SJSA1 (cell line): ENCODE data around the gene TMEM163. TPM values are rescaled to one million over a fixed set of nuclear protein-coding genes. Genes with fewer than 3 reads are reported as not detected.

Experiments
- DNase-seq, 2 experiments: peaks; one replicate each; pipeline ENCODE4 v3.0.0-alpha.2; 2015 to 2020; ENCODE audit warnings: low spot score in 2 of 2, low read depth in 1 of 2
- H3K27ac ChIP-seq: fragments of 250-450 bp; sonication (Bioruptor Pico); 2 replicates; pipeline ENCODE4 v1.5.1; 2020; ENCODE audit warnings: mild to moderate bottlenecking, moderate library complexity
- H3K27me3 ChIP-seq: fragments of 250-450 bp; sonication (Bioruptor Pico); replicated peaks from 2 replicates; pipeline ENCODE4 v1.5.1; 2020; ENCODE audit warnings: mild to moderate bottlenecking, moderate library complexity
- H3K36me3 ChIP-seq: fragments of 250-450 bp; sonication (Bioruptor Pico); 2 replicates; pipeline ENCODE4 v1.5.1; 2020; ENCODE audit warnings: mild to moderate bottlenecking
- H3K4me1 ChIP-seq: fragments of 250-450 bp; sonication (Bioruptor Pico); replicated peaks from 2 replicates; pipeline ENCODE4 v1.6.1; 2021; ENCODE audit warnings: mild to moderate bottlenecking
- H3K4me3 ChIP-seq: fragments of 250-450 bp; sonication (Bioruptor Pico); 2 replicates; pipeline ENCODE4 v1.5.1; 2020; ENCODE audit warnings: mild to moderate bottlenecking
- H3K9me3 ChIP-seq: fragments of 250-450 bp; sonication (Bioruptor Pico); replicated peaks from 2 replicates; pipeline ENCODE4 v1.5.1; 2020; ENCODE audit warnings: mild to moderate bottlenecking
- total RNA-seq: library from RNA; depleted of rRNA; stranded (reverse); fragments of >200 nt; shearing (Covaris generic); gene quantifications from 2 replicates; pipeline ENCODE4 v1.2.3, GENCODE V29; 2014

The TMEM163 gene
- total RNA-seq, 1 experiment from 2014 or later: not detected

GRCh38 chr2:134465228-134466105, 253.3 kb downstream of the TMEM163 start:
- no peaks in the 10 kb centered on the region for H3K9me3 ChIP-seq
- DNase-seq: peak in 1 of 2 experiments; percentile 6
- no peak overlapping the region for H3K4me3 ChIP-seq
- no peak overlapping the region for H3K27ac ChIP-seq
- H3K36me3 ChIP-seq: no peaks in the 10 kb centered on the region
- no peaks in the 10 kb centered on the region for H3K4me1 ChIP-seq
- H3K27me3 ChIP-seq: no peaks in the 10 kb centered on the region

GRCh38 chr2:134463699-134464022, 255.1 kb downstream of the TMEM163 start:
- H3K4me3 ChIP-seq: no peak overlapping the region
- H3K27ac ChIP-seq: no peak overlapping the region
- H3K4me1 ChIP-seq: no peaks in the 10 kb centered on the region
- H3K9me3 ChIP-seq: no peaks in the 10 kb centered on the region
- peak in 1 of 2 experiments; percentile 16 for DNase-seq
- no peaks in the 10 kb centered on the region for H3K27me3 ChIP-seq
- H3K36me3 ChIP-seq: no peaks in the 10 kb centered on the region

GRCh38 chr2:134462791-134463698, 255.8 kb downstream of the TMEM163 start:
- H3K4me1 ChIP-seq: no peaks in the 10 kb centered on the region
- DNase-seq: peak in 1 of 2 experiments; percentile 30
- no peaks in the 10 kb centered on the region for H3K36me3 ChIP-seq
- no peaks in the 10 kb centered on the region for H3K27me3 ChIP-seq
- no peak overlapping the region for H3K4me3 ChIP-seq
- H3K9me3 ChIP-seq: no peaks in the 10 kb centered on the region
- no peak overlapping the region for H3K27ac ChIP-seq

- H3K36me3 ChIP-seq: no peaks in the 10 kb centered on the region
- no peaks in the 10 kb centered on the region for H3K4me1 ChIP-seq
- DNase-seq: peak in 1 of 2 experiments; percentile 31
- H3K9me3 ChIP-seq: no peaks in the 10 kb centered on the region
- no peaks in the 10 kb centered on the region for H3K27me3 ChIP-seq
- no peak overlapping the region for H3K27ac ChIP-seq
- no peak overlapping the region for H3K4me3 ChIP-seq
Measured at GRCh38 chr2:134462275-134462674, 256.5 kb downstream of the TMEM163 start.

- no peaks in the 10 kb centered on the region for H3K36me3 ChIP-seq
- H3K27me3 ChIP-seq: no peaks in the 10 kb centered on the region
- H3K4me3 ChIP-seq: no peak overlapping the region
- peak in 1 of 2 experiments; percentile 4 for DNase-seq
- no peaks in the 10 kb centered on the region for H3K4me1 ChIP-seq
- no peaks in the 10 kb centered on the region for H3K9me3 ChIP-seq
- H3K27ac ChIP-seq: no peak overlapping the region
Measured at GRCh38 chr2:134461511-134461910, 257.3 kb downstream of the TMEM163 start.

GRCh38 chr2:134460583-134460998, 258.2 kb downstream of the TMEM163 start:
- no peaks in the 10 kb centered on the region for H3K9me3 ChIP-seq
- DNase-seq: no peak
- H3K36me3 ChIP-seq: no peaks in the 10 kb centered on the region
- H3K27me3 ChIP-seq: no peaks in the 10 kb centered on the region
- H3K4me1 ChIP-seq: no peaks in the 10 kb centered on the region
- H3K27ac ChIP-seq: no peak overlapping the region
- H3K4me3 ChIP-seq: no peak overlapping the region

- no peaks in the 10 kb centered on the region for H3K9me3 ChIP-seq
- H3K27ac ChIP-seq: no peak overlapping the region
- H3K4me3 ChIP-seq: no peak overlapping the region
- H3K27me3 ChIP-seq: no peaks in the 10 kb centered on the region
- no peak for DNase-seq
- no peaks in the 10 kb centered on the region for H3K4me1 ChIP-seq
- H3K36me3 ChIP-seq: no peaks in the 10 kb centered on the region
Measured at GRCh38 chr2:134459706-134460406, 258.9 kb downstream of the TMEM163 start.

- H3K9me3 ChIP-seq: no peaks in the 10 kb centered on the region
- no peaks in the 10 kb centered on the region for H3K4me1 ChIP-seq
- no peaks in the 10 kb centered on the region for H3K27me3 ChIP-seq
- no peak overlapping the region for H3K27ac ChIP-seq
- DNase-seq: no peak
- H3K36me3 ChIP-seq: no peaks in the 10 kb centered on the region
- H3K4me3 ChIP-seq: no peak overlapping the region
Measured at GRCh38 chr2:134458950-134459349, 259.9 kb downstream of the TMEM163 start.

GRCh38 chr2:134458473-134458853, 260.3 kb downstream of the TMEM163 start:
- Histone ChIP-seq H3K36me3 (no peaks in the 10 kb centered on the region), H3K27me3 (no peaks in the 10 kb centered on the region), H3K4me1 (no peaks in the 10 kb centered on the region), H3K9me3 (no peaks in the 10 kb centered on the region), H3K4me3 (no peak overlapping the region), H3K27ac (no peak overlapping the region)
- DNase-seq: no peak

- Histone ChIP-seq H3K27me3 (no peaks in the 10 kb centered on the region), H3K9me3 (no peaks in the 10 kb centered on the region), H3K27ac (no peak overlapping the region), H3K4me1 (no peaks in the 10 kb centered on the region), H3K4me3 (no peak overlapping the region), H3K36me3 (no peaks in the 10 kb centered on the region)
- no peak for DNase-seq
Measured at GRCh38 chr2:134457765-134458472, 260.9 kb downstream of the TMEM163 start.

GRCh38 chr2:134457353-134457752, 261.4 kb downstream of the TMEM163 start:
- no peak for DNase-seq
- no peak overlapping the region for H3K4me3 ChIP-seq
- no peaks in the 10 kb centered on the region for H3K36me3 ChIP-seq
- no peaks in the 10 kb centered on the region for H3K9me3 ChIP-seq
- no peaks in the 10 kb centered on the region for H3K4me1 ChIP-seq
- no peak overlapping the region for H3K27ac ChIP-seq
- H3K27me3 ChIP-seq: no peaks in the 10 kb centered on the region

- Histone ChIP-seq H3K4me3 (no peak overlapping the region), H3K4me1 (no peaks in the 10 kb centered on the region), H3K9me3 (no peaks in the 10 kb centered on the region), H3K27ac (no peak overlapping the region), H3K36me3 (no peaks in the 10 kb centered on the region), H3K27me3 (no peaks in the 10 kb centered on the region)
- DNase-seq: no peak
Measured at GRCh38 chr2:134455426-134455825, 263.4 kb downstream of the TMEM163 start.

- DNase-seq: no peak
- no peak overlapping the region for H3K27ac ChIP-seq
- no peaks in the 10 kb centered on the region for H3K4me1 ChIP-seq
- no peak overlapping the region for H3K4me3 ChIP-seq
- no peaks in the 10 kb centered on the region for H3K27me3 ChIP-seq
- no peaks in the 10 kb centered on the region for H3K36me3 ChIP-seq
- no peaks in the 10 kb centered on the region for H3K9me3 ChIP-seq
Measured at GRCh38 chr2:134454931-134455330, 263.9 kb downstream of the TMEM163 start.
